IMR-90 (cell line): ENCODE data around the gene NMRK2. TPM values are rescaled to one million over a fixed set of nuclear protein-coding genes. Genes with fewer than 3 reads are reported as not detected.
A peak's percentile ranks its signal among the peaks of the same experiment; 100 is the strongest.

ENCODE experiments used
- ATAC-seq: fragments of 200-7000 bp; cut with Tn5 transposase; 2 replicates; pipeline ENCODE4 v1.9.1; 2020; ENCODE audit warnings: low read depth, mild to moderate bottlenecking, moderate library complexity
- BruUV-seq: library from RNA; stranded (reverse); fragments of 400-500 nt; replicated peaks from 2 replicates; lab custom pipeline; 2021; lab: Mats Ljungman, UMichigan
- CTCF ChIA-PET: fragments of 300-600 bp; formaldehyde crosslinking; extraction: SDS; loops from one replicate; lab custom pipeline; 2021; ENCODE audit warnings: antibody characterized with exemption; lab: Yijun Ruan, JAX
- POLR2A ChIA-PET: fragments of 300-600 bp; sonication (Branson Sonifier 250); formaldehyde crosslinking; loops from one replicate; lab custom pipeline; 2022; ENCODE audit warnings: antibody characterized with exemption; ENCODE audit not compliant: unreplicated experiment; lab: Charles Lee
- DNase-seq: peaks from one replicate; pipeline ENCODE4 v3.0.0; 2013
- H2AFZ ChIP-seq: replicated peaks from 2 replicates; pipeline ENCODE3; 2013; ENCODE audit warnings: low read length, mild to moderate bottlenecking; ENCODE audit not compliant: poor library complexity
- H2AK5ac ChIP-seq: 2 replicates; pipeline ENCODE4 v1.6.1; 2013; ENCODE audit warnings: low read depth, low read length, inconsistent platforms
- H2AK9ac ChIP-seq: replicated peaks from 2 replicates; pipeline ENCODE3; 2013; ENCODE audit warnings: mild to moderate bottlenecking, low read depth, low read length, moderate library complexity; ENCODE audit not compliant: poor library complexity
- H2BK120ac ChIP-seq: 2 replicates; pipeline ENCODE4 v1.6.1; 2013; ENCODE audit warnings: low read depth, low read length, inconsistent platforms
- H2BK15ac ChIP-seq: 3 replicates; pipeline ENCODE4 v1.6.1; 2013; ENCODE audit warnings: low read depth, low read length, inconsistent platforms
- H2BK20ac ChIP-seq: 2 replicates; pipeline ENCODE4 v1.6.1; 2013; ENCODE audit warnings: low read depth, mild to moderate bottlenecking, inconsistent platforms, low read length, moderate library complexity
- H2BK5ac ChIP-seq: 2 replicates; pipeline ENCODE4 v1.6.1; 2013; ENCODE audit warnings: mild to moderate bottlenecking, low read depth, low read length, inconsistent platforms; ENCODE audit not compliant: poor library complexity, severe bottlenecking
- H3K14ac ChIP-seq: replicated peaks from 2 replicates; pipeline ENCODE4 v1.6.1; 2013; ENCODE audit warnings: low read depth, low read length, inconsistent platforms
- H3K18ac ChIP-seq: 2 replicates; pipeline ENCODE4 v1.6.1; 2013; ENCODE audit warnings: low read depth, low read length, control low read depth
- H3K23ac ChIP-seq: 2 replicates; pipeline ENCODE4 v1.6.1; 2013; ENCODE audit warnings: low read depth, low read length, inconsistent platforms
- H3K27ac ChIP-seq: 2 replicates; pipeline ENCODE4 v1.5.1; 2013; ENCODE audit warnings: mild to moderate bottlenecking, control low read depth, low read length; ENCODE audit not compliant: insufficient read depth
- H3K27me3 ChIP-seq: 2 replicates; pipeline ENCODE4 v1.6.1; 2013; ENCODE audit warnings: low read length; ENCODE audit not compliant: control insufficient read depth, insufficient read depth
- H3K36me3 ChIP-seq: 2 replicates; pipeline ENCODE4 v1.6.1; 2013; ENCODE audit warnings: low read length, mixed read lengths; ENCODE audit not compliant: control insufficient read depth, insufficient read depth
- H3K4ac ChIP-seq: 2 replicates; pipeline ENCODE4 v1.6.1; 2013; ENCODE audit warnings: low read depth, low read length, inconsistent platforms
- H3K4me1 ChIP-seq: 2 replicates; pipeline ENCODE4 v1.6.1; 2013; ENCODE audit warnings: low read length, mixed read lengths; ENCODE audit not compliant: control insufficient read depth, insufficient read depth
- H3K4me2 ChIP-seq: 2 replicates; pipeline ENCODE4 v1.6.1; 2013; ENCODE audit warnings: low read depth, mild to moderate bottlenecking, control low read depth, low read length, moderate library complexity
- H3K4me3 ChIP-seq: 2 replicates; pipeline ENCODE4 v1.5.1; 2013; ENCODE audit warnings: low read depth, mild to moderate bottlenecking, control low read depth, low read length, moderate library complexity; ENCODE audit not compliant: insufficient read depth
- H3K56ac ChIP-seq: 2 replicates; pipeline ENCODE4 v1.6.1; 2013; ENCODE audit warnings: low read length, inconsistent platforms; ENCODE audit not compliant: insufficient read depth; ENCODE audit errors: extremely low read depth
- H3K79me1 ChIP-seq, 2 experiments: 2 replicates each; pipeline ENCODE4 v1.6.1; 2013; ENCODE audit warnings: low read length in 2 of 2, inconsistent platforms in 1 of 2, low read depth in 1 of 2
- H3K9ac ChIP-seq: 2 replicates; pipeline ENCODE4 v1.6.1; 2013; ENCODE audit warnings: low read depth, low read length, control low read depth
- H3K9me1 ChIP-seq: 2 replicates; pipeline ENCODE4 v1.6.1; 2013; ENCODE audit warnings: low read length, inconsistent platforms; ENCODE audit not compliant: insufficient read depth
- H3K9me3 ChIP-seq: 2 replicates; pipeline ENCODE4 v1.6.1; 2013; ENCODE audit warnings: low read length; ENCODE audit not compliant: control insufficient read depth, insufficient read depth
- H4K20me1 ChIP-seq: 2 replicates; pipeline ENCODE4 v1.6.1; 2013; ENCODE audit warnings: low read length, inconsistent platforms; ENCODE audit not compliant: insufficient read depth
- H4K5ac ChIP-seq: 2 replicates; pipeline ENCODE4 v1.6.1; 2013; ENCODE audit warnings: mild to moderate bottlenecking, low read depth, low read length, control low read depth
- H4K8ac ChIP-seq, 2 experiments: 2 replicates each; pipeline ENCODE4 v1.6.1; 2013; ENCODE audit warnings: low read depth in 2 of 2, low read length in 2 of 2, control low read depth in 1 of 2, inconsistent platforms in 1 of 2
- H4K91ac ChIP-seq: 2 replicates; pipeline ENCODE4 v1.6.1; 2013; ENCODE audit warnings: low read depth, low read length, inconsistent platforms; ENCODE audit not compliant: insufficient read depth
- CEBPB ChIP-seq: IDR thresholded peaks from 2 replicates; pipeline ENCODE4 v1.6.1; 2012; ENCODE audit warnings: low read depth, low read length, improper control_type of control experiment
- CHD1 ChIP-seq: IDR thresholded peaks from 2 replicates; pipeline ENCODE4 v1.6.1; 2012; ENCODE audit warnings: low read depth, low read length, improper control_type of control experiment
- CTCF ChIP-seq: conservative IDR thresholded peaks from 2 replicates; pipeline ENCODE4 v1.5.1; 2012; ENCODE audit warnings: mild to moderate bottlenecking, low read depth, low read length, improper control_type of control experiment
- ELK1 ChIP-seq: fragments of 150-350 bp; IDR thresholded peaks from 2 replicates; pipeline ENCODE4 v1.6.1; 2016; ENCODE audit warnings: low read depth, mild to moderate bottlenecking, low read length, moderate library complexity, borderline replicate concordance
- FOS ChIP-seq: fragments of 150-350 bp; IDR thresholded peaks from 2 replicates; pipeline ENCODE4 v1.6.1; 2016; ENCODE audit warnings: low read depth, low read length
- MAFK ChIP-seq: IDR thresholded peaks from 2 replicates; pipeline ENCODE4 v1.6.1; 2012; ENCODE audit warnings: low read depth, low read length, improper control_type of control experiment
- MAZ ChIP-seq: IDR thresholded peaks from 2 replicates; pipeline ENCODE4 v1.6.1; 2012; ENCODE audit warnings: low read depth, mild to moderate bottlenecking, low read length, improper control_type of control experiment, moderate library complexity, borderline replicate concordance
- NFE2L2 ChIP-seq: fragments of 150-350 bp; IDR thresholded peaks from 2 replicates; pipeline ENCODE4 v1.6.1; 2016; ENCODE audit warnings: low read depth, mild to moderate bottlenecking, low read length
- POLR2A ChIP-seq: IDR thresholded peaks from 2 replicates; pipeline ENCODE4 v1.6.1; 2012; ENCODE audit warnings: mild to moderate bottlenecking, low read depth, low read length
- RCOR1 ChIP-seq: IDR thresholded peaks from 2 replicates; pipeline ENCODE4 v1.6.1; 2012; ENCODE audit warnings: mild to moderate bottlenecking, low read length, improper control_type of control experiment; ENCODE audit not compliant: insufficient replicate concordance
- RFX5 ChIP-seq: IDR thresholded peaks from 2 replicates; pipeline ENCODE4 v1.8.0; 2012; ENCODE audit warnings: low read depth, mild to moderate bottlenecking, low read length, moderate library complexity
- SMC3 ChIP-seq: fragments of 150-350 bp; IDR thresholded peaks from 2 replicates; pipeline ENCODE4 v1.6.1; 2016; ENCODE audit warnings: low read depth, mild to moderate bottlenecking, antibody characterized with exemption, low read length, moderate library complexity
- USF2 ChIP-seq: fragments of 150-350 bp; IDR thresholded peaks from 2 replicates; pipeline ENCODE4 v1.6.1; 2017; ENCODE audit warnings: mild to moderate bottlenecking, antibody characterized with exemption, low read length, low read depth
- WGBS, 2 experiments: methylation state at CpG; one replicate each; pipeline versions ENCODE4 v1.1.5 to v1.1.7; 2013; ENCODE audit warnings: missing lambda C conversion rate in 2 of 2; ENCODE audit not compliant: insufficient read length in 1 of 2; ENCODE audit errors: extremely low coverage in 2 of 2; 5-methylcytosine and 5-hydroxymethylcytosine counted together
- dilution Hi-C: fragments of 300-500 bp; cut with HindIII; formaldehyde crosslinking; loops from one replicate; pipeline ENCODE4 v1.14.3; 2018; ENCODE audit warnings: low sequenced_read_pairs; ENCODE audit not compliant: unreplicated experiment
- in situ Hi-C: fragments of 300-500 bp; cut with MboI; formaldehyde crosslinking; loops from 3 replicates; pipeline ENCODE4 v1.14.3; 2019; ENCODE audit warnings: low sequenced_read_pairs, inconsistent platforms, mixed read lengths
- intact Hi-C: fragments of 100-400 bp; cut with micrococcal nuclease; formaldehyde crosslinking; loops from 2 replicates; pipeline ENCODE4 v1.10.0; 2022
- polyA plus RNA-seq, 3 experiments: library from polyadenylated mRNA; depleted of rRNA; stranded (reverse); fragments of >200 nt; gene quantifications; 2 replicates each; pipeline ENCODE4 v1.2.3, GENCODE V29; 2012; ENCODE audit warnings: low replicate concordance in 1 of 3
- total RNA-seq: library from RNA; depleted of rRNA; stranded (reverse); fragments of >200 nt; gene quantifications from 2 replicates; pipeline ENCODE4 v1.2.3, GENCODE V29; 2012

NMRK2 gene
- total and polyA plus RNA-seq, 2 of the 4 experiments (the other 2 are of a cell fraction) = not detected

- intact Hi-C loops = no loop called here
- H4K8ac ChIP-seq = peak within 1 kb of the TSS; percentile 69 to 88; a peak in 3 of 4 replicates
- H3K4me1 ChIP-seq = peaks cover 13% of the 10 kb centered on the region
- ATAC-seq (peak; percentile 46), DNase-seq (peak; percentile 87)
- peak within 1 kb of the TSS; percentile 96 for H3K4ac ChIP-seq
- peak within 1 kb of the TSS; percentile 90 for H2BK5ac ChIP-seq
- peak within 1 kb of the TSS; percentile 93 for H3K27ac ChIP-seq
- CTCF ChIA-PET = interaction anchor here (0.6 to 1.5 kb wide), 4 partner anchors 16 to 260 kb away, joined by 3 to 6 read pairs (median 4); no protein-coding TSS in a partner anchor
- H3K36me3 ChIP-seq = peaks cover 45% of the 10 kb centered on the region
- dilution Hi-C loops = no loop called here
- H3K9ac ChIP-seq = peak within 1 kb of the TSS; percentile 98
- peak within 1 kb of the TSS; percentile 94 for H3K4me2 ChIP-seq
- peak within 1 kb of the TSS; percentile 40; the same call in 1 of the 2 replicates for H4K5ac ChIP-seq
- WGBS, 2 experiments = 1% methylated on average over 57 of the region's 80 CpGs; no CpG with 5 or more reads in 1 of the 2 experiments
- H3K56ac ChIP-seq = peak within 1 kb of the TSS; percentile 76
- in situ Hi-C loops = loop anchor here (5.0 kb wide), 1 partner anchor 222 kb away; no protein-coding TSS in a partner anchor
- no peaks in the 10 kb centered on the region for H3K9me3 ChIP-seq
- 0 out of 2 replicates have a peak within 1 kb of the TSS, but pooled peaks have one; percentile 35 for H2BK120ac ChIP-seq
- H3K23ac ChIP-seq = peak within 1 kb of the TSS; percentile 98
- POLR2A ChIA-PET = interaction anchor here (0.5 to 1.4 kb wide), 9 partner anchors 10 to 210 kb away, joined by 3 to 10 read pairs (median 4); partner anchors contain the start of gene DAPK3
- H3K27me3 ChIP-seq = no peaks in the 10 kb centered on the region
- H3K9me1 ChIP-seq = 0 out of 2 replicates have a peak, but pooled peaks cover 3% of the 10 kb centered on the region
- BruUV-seq = TSS peak; percentile 23
- peak within 1 kb of the TSS; percentile 29 for H3K18ac ChIP-seq
- H2BK20ac ChIP-seq = peak within 1 kb of the TSS; percentile 52; the same call in 1 of the 2 replicates
- peak within 1 kb of the TSS; percentile 88 for H2AFZ ChIP-seq
- H2AK9ac ChIP-seq = peak within 1 kb of the TSS; percentile 99
- peaks cover 5 to 55% of the 10 kb centered on the region in 2 experiments; a peak in 3 of 4 replicates for H3K79me1 ChIP-seq
- H2BK15ac ChIP-seq = peak within 1 kb of the TSS; percentile 46; the same call in 1 of the 3 replicates
- peak within 1 kb of the TSS; percentile 83 for H4K91ac ChIP-seq
- peak within 1 kb of the TSS; percentile 79 for H3K4me3 ChIP-seq
- H4K20me1 ChIP-seq = peaks cover 52% of the 10 kb centered on the region
- peak within 1 kb of the TSS; percentile 98 for H3K14ac ChIP-seq
- H2AK5ac ChIP-seq = peak within 1 kb of the TSS; percentile 98
- TF ChIP-seq MAZ (peak; percentile 94; the same call in 1 of the 2 replicates), CHD1 (peak; percentile 95), SMC3 (no peak), CEBPB (no peak), RCOR1 (no peak), NFE2L2 (no peak), USF2 (peak; percentile 98), MAFK (peak; percentile 90), FOS (peak; percentile 40; the same call in 1 of the 2 replicates), POLR2A (peak; percentile 100), RFX5 (no peak), ELK1 (no peak), CTCF (no peak)
Measured at GRCh38 chr19:3984908-3985642, 52.2 kb downstream of the NMRK2 start, which contains the start of gene EEF2. Gene EEF2 (minus strand): TSS chr19:3985463. CDS start chr19:3985380, 83 bp downstream.
